Large intestine (tissue), 3 donors: Measurements from ENCODE around the gene ADCY7. TPM values are rescaled to one million over a fixed set of nuclear protein-coding genes. Genes with fewer than 3 reads are reported as not detected.

ENCODE experiments used
- DNase-seq, 2 donors: peaks; one replicate each; pipeline versions ENCODE4 v3.0.0 to v3.0.0-alpha.2; 2013
- H3K27ac ChIP-seq: one replicate; pipeline ENCODE4 v1.5.1; 2013; ENCODE audit warnings: low read length
- H3K27me3 ChIP-seq: 2 replicates; pipeline ENCODE4 v1.6.1; 2013; ENCODE audit warnings: low read length; ENCODE audit not compliant: control insufficient read depth, insufficient read depth
- H3K36me3 ChIP-seq: 2 replicates; pipeline ENCODE4 v1.6.1; 2013; ENCODE audit warnings: low read length; ENCODE audit not compliant: control insufficient read depth, insufficient read depth
- H3K4me1 ChIP-seq: one replicate; pipeline ENCODE4 v1.6.1; 2013; ENCODE audit warnings: low read length; ENCODE audit not compliant: control insufficient read depth, insufficient read depth
- H3K4me3 ChIP-seq: one replicate; pipeline ENCODE4 v1.5.1; 2013; ENCODE audit warnings: low read length
- H3K9me3 ChIP-seq: one replicate; pipeline ENCODE4 v1.6.1; 2013; ENCODE audit warnings: mild to moderate bottlenecking, low read depth, low read length, moderate library complexity; ENCODE audit not compliant: control insufficient read depth
- WGBS: methylation state at CpG from one replicate; pipeline ENCODE4 v1.1.5; 2013; ENCODE audit warnings: low lambda C conversion rate; ENCODE audit not compliant: insufficient coverage; 5-methylcytosine and 5-hydroxymethylcytosine counted together
- polyA plus RNA-seq: library from polyadenylated mRNA; unstranded; fragments of 120-200 nt; gene quantifications from one replicate; pipeline ENCODE4 v1.2.1, GENCODE V29; 2013

The ADCY7 gene
- polyA plus RNA-seq, 1 donor = 10.0 TPM

- DNase-seq = no peak
These were observed 17.5 kb upstream of the ADCY7 start for GRCh38 chr16:50248845-50249244.

GRCh38 chr16:50251375-50252081, 14.8 kb upstream of the ADCY7 start:
- Histone ChIP-seq H3K27ac (no peak overlapping the region), H3K4me1 (no peaks in the 10 kb centered on the region), H3K36me3 (no peaks in the 10 kb centered on the region), H3K27me3 (no peaks in the 10 kb centered on the region), H3K9me3 (no peaks in the 10 kb centered on the region), H3K4me3 (no peak overlapping the region)
- WGBS = no CpG with 5 or more reads among the region's 15 CpGs
- no peak for DNase-seq

More at GRCh38 chr16:50248845-50249244, 17.5 kb upstream of the ADCY7 start:
- H3K4me3 ChIP-seq = no peak overlapping the region
- H3K27ac ChIP-seq = no peak overlapping the region
- WGBS = no CpG with 5 or more reads among the region's 8 CpGs
- H3K4me1 ChIP-seq = peaks cover 8% of the 10 kb centered on the region
- no peaks in the 10 kb centered on the region for H3K36me3 ChIP-seq
- H3K27me3 ChIP-seq = peaks cover 10% of the 10 kb centered on the region
- H3K9me3 ChIP-seq = no peaks in the 10 kb centered on the region

- H3K27ac ChIP-seq = no peak overlapping the region
- DNase-seq = no peak
- H3K4me3 ChIP-seq = no peak overlapping the region
- H3K4me1 ChIP-seq = no peaks in the 10 kb centered on the region
- H3K27me3 ChIP-seq = no peaks in the 10 kb centered on the region
- H3K9me3 ChIP-seq = no peaks in the 10 kb centered on the region
- WGBS = no CpG with 5 or more reads among the region's 9 CpGs
- no peaks in the 10 kb centered on the region for H3K36me3 ChIP-seq
These were observed 14.2 kb upstream of the ADCY7 start for GRCh38 chr16:50252082-50252611.

- H3K4me1 ChIP-seq = no peaks in the 10 kb centered on the region
- 100% methylated on average over 1 of the region's 12 CpGs for WGBS
- H3K9me3 ChIP-seq = no peaks in the 10 kb centered on the region
- no peaks in the 10 kb centered on the region for H3K27me3 ChIP-seq
- H3K36me3 ChIP-seq = no peaks in the 10 kb centered on the region
- no peak overlapping the region for H3K4me3 ChIP-seq
- no peak for DNase-seq
- no peak overlapping the region for H3K27ac ChIP-seq
These were observed 13.4 kb upstream of the ADCY7 start for GRCh38 chr16:50252874-50253513.

- H3K27ac ChIP-seq = no peak overlapping the region
- no peaks in the 10 kb centered on the region for H3K4me1 ChIP-seq
- no peak overlapping the region for H3K4me3 ChIP-seq
- H3K36me3 ChIP-seq = no peaks in the 10 kb centered on the region
- no peaks in the 10 kb centered on the region for H3K9me3 ChIP-seq
- no peak for DNase-seq
- H3K27me3 ChIP-seq = no peaks in the 10 kb centered on the region
- WGBS = no CpG with 5 or more reads among the region's 8 CpGs
These were observed 12.8 kb upstream of the ADCY7 start for GRCh38 chr16:50253514-50253910.

- no peaks in the 10 kb centered on the region for H3K36me3 ChIP-seq
- no peak for DNase-seq
- 80% methylated on average over 1 of the region's 7 CpGs for WGBS
These were observed 12.3 kb upstream of the ADCY7 start for GRCh38 chr16:50254072-50254471.

GRCh38 chr16:50255538-50255937, 10.8 kb upstream of the ADCY7 start:
- H3K4me3 ChIP-seq = no peak overlapping the region
- no CpG with 5 or more reads among the region's 2 CpGs for WGBS
- no peaks in the 10 kb centered on the region for H3K4me1 ChIP-seq
- no peaks in the 10 kb centered on the region for H3K27me3 ChIP-seq
- DNase-seq = no peak
- peaks cover 4% of the 10 kb centered on the region for H3K9me3 ChIP-seq
- H3K27ac ChIP-seq = no peak overlapping the region
- H3K36me3 ChIP-seq = no peaks in the 10 kb centered on the region

More at GRCh38 chr16:50254072-50254471, 12.3 kb upstream of the ADCY7 start:
- H3K4me3 ChIP-seq = no peak overlapping the region
- no peaks in the 10 kb centered on the region for H3K27me3 ChIP-seq
- no peak overlapping the region for H3K27ac ChIP-seq
- H3K4me1 ChIP-seq = no peaks in the 10 kb centered on the region
- no peaks in the 10 kb centered on the region for H3K9me3 ChIP-seq

GRCh38 chr16:50256604-50257003, 9.7 kb upstream of the ADCY7 start:
- no peak overlapping the region for H3K4me3 ChIP-seq
- no peaks in the 10 kb centered on the region for H3K27me3 ChIP-seq

GRCh38 chr16:50257876-50258275, 8.5 kb upstream of the ADCY7 start:
- Histone ChIP-seq H3K27me3 (no peaks in the 10 kb centered on the region), H3K4me1 (no peaks in the 10 kb centered on the region), H3K36me3 (no peaks in the 10 kb centered on the region), H3K4me3 (no peak overlapping the region), H3K27ac (no peak overlapping the region), H3K9me3 (peaks cover 5% of the 10 kb centered on the region)
- no CpG with 5 or more reads among the region's 9 CpGs for WGBS
- DNase-seq = no peak

More at GRCh38 chr16:50256604-50257003, 9.7 kb upstream of the ADCY7 start:
- H3K36me3 ChIP-seq = no peaks in the 10 kb centered on the region
- DNase-seq = no peak
- peaks cover 5% of the 10 kb centered on the region for H3K9me3 ChIP-seq
- WGBS = no CpG with 5 or more reads among the region's 1 CpG
- no peak overlapping the region for H3K27ac ChIP-seq
- H3K4me1 ChIP-seq = no peaks in the 10 kb centered on the region

GRCh38 chr16:50259334-50260205, 6.8 kb upstream of the ADCY7 start:
- no peak overlapping the region for H3K27ac ChIP-seq
- H3K27me3 ChIP-seq = no peaks in the 10 kb centered on the region
- peaks cover 4% of the 10 kb centered on the region for H3K4me1 ChIP-seq
- peaks cover 5% of the 10 kb centered on the region for H3K9me3 ChIP-seq
- no CpG with 5 or more reads among the region's 23 CpGs for WGBS
- DNase-seq = no peak
- H3K4me3 ChIP-seq = no peak overlapping the region
- H3K36me3 ChIP-seq = no peaks in the 10 kb centered on the region
